HS-27A (cell line): ENCODE data around the gene FHIP1A.

Experiments
- DNase-seq: peaks from one replicate; pipeline ENCODE4 v3.0.0-alpha.2; 2012; ENCODE audit warnings: low read depth, missing footprints

Gene FHIP1A

GRCh38 chr4:151458148-151458547 is 49.2 kb downstream of the FHIP1A start:
- DNase-seq, result no peak
